ENCODE results near the gene QRFP. TPM values are rescaled to one million over a fixed set of nuclear protein-coding genes. Genes with fewer than 3 reads are reported as not detected.

Gene QRFP
- total and polyA plus RNA-seq, 9 donors: not detected

- WGBS, 3 donors: 81 to 86% (median 84%) methylated on average over 9 of the region's 9 CpGs
- H3K9me3 ChIP-seq: no peaks in the 10 kb centered on the region
- no peaks in the 10 kb centered on the region for H3K36me3 ChIP-seq
- no peak overlapping the region for H3K4me3 ChIP-seq
- no peak overlapping the region for H3K27ac ChIP-seq
- intact Hi-C loops (cut with DNase I): loop anchor here in 3 of 4 donors (5.0 to 10.0 kb wide), 5 partner anchors 75 to 403 kb away; no protein-coding TSS in a partner anchor
- peak in 1 of 5 donors; percentile 31 for DNase-seq
- peaks cover 10% of the 10 kb centered on the region for H3K4me1 ChIP-seq (ENCODE audit: insufficient read depth)
- TF ChIP-seq CTCF (IDR thresholded peaks at IDR 0.05) (no peak), POLR2A (IDR thresholded peaks at IDR 0.05) (no peak), EP300 (IDR thresholded peaks at IDR 0.05) (no peak)
- no peaks in the 10 kb centered on the region for H3K27me3 ChIP-seq
These were observed 29.1 kb downstream of the QRFP start for GRCh38 chr9:130867556-130867955.

GRCh38 chr9:130866474-130866965 lies 30.1 kb downstream of the QRFP start:
- WGBS, 3 donors: 45 to 50% (median 47%) methylated on average over 4 of the region's 4 CpGs

GRCh38 chr9:130865921-130866320 lies 30.7 kb downstream of the QRFP start:
- intact Hi-C loops (cut with DNase I): loop anchor here in 3 of 4 donors (5.0 to 10.0 kb wide), 5 partner anchors 76 to 401 kb away; no protein-coding TSS in a partner anchor
- TF ChIP-seq CTCF (IDR thresholded peaks at IDR 0.05) (no peak), EP300 (IDR thresholded peaks at IDR 0.05) (no peak), POLR2A (IDR thresholded peaks at IDR 0.05) (no peak)
- 94 to 99% (median 97%) methylated on average over 3 of the region's 3 CpGs for WGBS, 3 donors
- H3K27me3 ChIP-seq: no peaks in the 10 kb centered on the region
- no peaks in the 10 kb centered on the region for H3K36me3 ChIP-seq
- peak in 1 of 5 donors; percentile 0 for DNase-seq
- peaks cover 4% of the 10 kb centered on the region for H3K4me1 ChIP-seq (ENCODE audit: insufficient read depth)
- H3K27ac ChIP-seq: no peak overlapping the region
- H3K9me3 ChIP-seq: no peaks in the 10 kb centered on the region
- H3K4me3 ChIP-seq: no peak overlapping the region

More at GRCh38 chr9:130866474-130866965, 30.1 kb downstream of the QRFP start:
- Histone ChIP-seq H3K9me3 (no peaks in the 10 kb centered on the region), H3K27me3 (no peaks in the 10 kb centered on the region), H3K4me3 (no peak overlapping the region), H3K4me1 (ENCODE audit: insufficient read depth) (peaks cover 10% of the 10 kb centered on the region), H3K27ac (no peak overlapping the region), H3K36me3 (no peaks in the 10 kb centered on the region)
- intact Hi-C loops (cut with DNase I): loop anchor here in 3 of 4 donors (5.0 to 10.0 kb wide), 5 partner anchors 76 to 402 kb away; no protein-coding TSS in a partner anchor
- TF ChIP-seq EP300 (IDR thresholded peaks at IDR 0.05) (no peak), CTCF (IDR thresholded peaks at IDR 0.05) (peak; percentile 33 to 74 (median 68))
- peak in 4 of 5 donors; percentile 62 to 72 (median 66) for DNase-seq

GRCh38 chr9:130864541-130864940 lies 32.1 kb downstream of the QRFP start:
- no peak for DNase-seq
- no peaks in the 10 kb centered on the region for H3K36me3 ChIP-seq
- no peak overlapping the region for H3K27ac ChIP-seq

More at GRCh38 chr9:130864541-130864940, 32.1 kb downstream of the QRFP start:
- TF ChIP-seq EP300 (IDR thresholded peaks at IDR 0.05): no peak
- no peak for TF ChIP-seq CTCF (IDR thresholded peaks at IDR 0.05)
- TF ChIP-seq POLR2A (IDR thresholded peaks at IDR 0.05): no peak
- H3K4me3 ChIP-seq: no peak overlapping the region
- intact Hi-C loops (cut with DNase I): loop anchor here (5.0 to 10.0 kb wide), 5 partner anchors 92 to 400 kb away; no protein-coding TSS in a partner anchor
- no peaks in the 10 kb centered on the region for H3K27me3 ChIP-seq
- WGBS, 3 donors: 74 to 80% (median 77%) methylated on average over 6 of the region's 6 CpGs
- peaks cover 5% of the 10 kb centered on the region for H3K4me1 ChIP-seq (ENCODE audit: insufficient read depth)
- H3K9me3 ChIP-seq: no peaks in the 10 kb centered on the region

Measured in ovary (tissue), 9 donors.